ENCODE results near the gene ISYNA1. TPM values are rescaled to one million over a fixed set of nuclear protein-coding genes. Genes with fewer than 3 reads are reported as not detected.

ISYNA1 gene
- polyA plus RNA-seq, 2 of the 4 experiments (the other 2 are of a cell fraction): 18.0 to 60.7 TPM

DNA sequence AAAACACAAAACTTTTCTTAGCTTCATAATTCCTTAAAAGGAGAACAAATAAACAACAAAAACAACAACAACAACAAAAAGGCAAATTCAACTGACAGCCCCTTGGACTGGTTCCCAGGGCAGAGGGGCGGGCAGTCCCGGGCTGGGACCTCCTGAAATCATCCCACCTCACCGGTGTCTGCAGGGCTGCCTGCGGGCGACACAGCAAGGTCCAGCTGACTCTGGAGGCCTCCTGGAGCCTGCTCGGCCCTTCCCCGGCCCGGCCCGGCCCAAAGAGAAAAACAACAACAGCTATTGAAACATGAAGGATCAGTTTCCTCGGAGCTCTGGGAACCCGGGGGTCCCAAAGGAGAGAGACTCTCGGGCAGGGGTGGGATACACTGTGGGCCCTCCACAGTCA lies 5.0 kb upstream of the ISYNA1 start:
- Histone ChIP-seq H3K4me1 (peaks cover 30% of the 10 kb centered on the region), H3K27ac (no peak overlapping the region), H3K4me3 (no peak overlapping the region), H3K9me3 (no peaks in the 10 kb centered on the region), H3K4me2 (no peak overlapping the region)
- 91% methylated on average over 12 of the region's 12 CpGs for WGBS (ENCODE audit: missing lambda C conversion rate)
- DNase-seq (ENCODE audit: low read depth in 1 of 2, low spot score in 1 of 2) (no peak), FAIRE-seq (no peak), ATAC-seq (no peak)
- ChIA-PET POLR2A (no interaction called here), CTCF (interaction anchor here (2.1 kb wide), 1 partner anchor 9 kb away, joined by 11 read pairs; no protein-coding TSS in a partner anchor)
- no peak for TF ChIP-seq GATA3 (IDR thresholded peaks at IDR 0.05; ENCODE audit: borderline replicate concordance)
- TF ChIP-seq, protein P1, sequence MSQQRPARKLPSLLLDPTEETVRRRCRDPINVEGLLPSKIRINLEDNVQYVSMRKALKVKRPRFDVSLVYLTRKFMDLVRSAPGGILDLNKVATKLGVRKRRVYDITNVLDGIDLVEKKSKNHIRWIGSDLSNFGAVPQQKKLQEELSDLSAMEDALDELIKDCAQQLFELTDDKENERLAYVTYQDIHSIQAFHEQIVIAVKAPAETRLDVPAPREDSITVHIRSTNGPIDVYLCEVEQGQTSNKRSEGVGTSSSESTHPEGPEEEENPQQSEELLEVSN (IDR thresholded peaks at IDR 0.05; ENCODE audit: borderline replicate concordance, low read depth): no peak
- TF ChIP-seq FOXS1 (CRISPR knock-in tag; IDR thresholded peaks at IDR 0.05): no peak
- TF ChIP-seq TFCP2L1 (CRISPR knock-in tag; IDR thresholded peaks at IDR 0.05): no peak
- no peak for TF ChIP-seq ZNF302 (CRISPR knock-in tag; IDR thresholded peaks at IDR 0.05)
- TF ChIP-seq CBX8 (IDR thresholded peaks at IDR 0.05): no peak

DNA sequence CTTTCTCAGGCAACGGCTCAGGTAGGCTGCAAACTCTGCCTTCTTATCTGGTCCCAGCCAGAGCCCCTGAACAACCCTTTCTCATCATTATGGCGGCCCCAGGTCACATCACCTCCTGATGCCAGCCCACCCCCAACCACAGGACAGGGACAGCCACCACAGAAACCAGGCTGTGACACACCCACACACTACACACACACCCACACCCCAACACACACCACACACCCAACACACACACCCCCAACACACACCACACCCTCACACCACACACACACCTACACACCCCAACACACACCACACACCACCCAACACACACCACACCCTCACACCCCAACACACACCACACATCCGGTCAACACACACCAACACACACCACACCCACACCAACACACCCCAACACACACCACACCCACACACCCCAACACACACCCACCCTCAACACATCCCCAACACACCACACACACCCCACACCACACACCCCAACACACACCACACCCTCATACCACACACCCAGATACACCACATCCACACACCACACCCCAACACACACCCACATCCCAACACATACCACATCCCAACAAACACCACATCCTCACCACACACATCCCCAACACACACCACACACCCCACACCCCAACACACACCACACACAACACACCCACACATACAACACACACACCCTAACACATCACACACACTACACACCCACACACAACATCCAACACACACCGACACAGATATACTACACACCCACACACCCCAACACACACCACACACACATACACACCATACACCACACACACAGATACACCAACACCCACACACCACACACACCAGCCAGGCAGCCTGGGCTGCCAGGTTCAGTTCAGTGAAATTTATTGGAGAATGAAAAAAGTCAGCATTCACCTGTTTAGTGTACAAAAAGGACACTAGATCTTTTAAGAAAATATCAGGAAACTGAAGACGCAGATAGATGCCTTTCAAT lies 4.2 kb upstream of the ISYNA1 start:
- WGBS (ENCODE audit: missing lambda C conversion rate): 83% methylated on average over 4 of the region's 5 CpGs
- CTCF ChIA-PET: interaction anchor here (0.6 to 2.1 kb wide), 2 partner anchors 9 to 10 kb away, joined by 3 to 11 read pairs; no protein-coding TSS in a partner anchor
- H3K27ac ChIP-seq: no peak overlapping the region
- H3K4me3 ChIP-seq: no peak overlapping the region
- no peak for FAIRE-seq
- TF ChIP-seq, protein P2, sequence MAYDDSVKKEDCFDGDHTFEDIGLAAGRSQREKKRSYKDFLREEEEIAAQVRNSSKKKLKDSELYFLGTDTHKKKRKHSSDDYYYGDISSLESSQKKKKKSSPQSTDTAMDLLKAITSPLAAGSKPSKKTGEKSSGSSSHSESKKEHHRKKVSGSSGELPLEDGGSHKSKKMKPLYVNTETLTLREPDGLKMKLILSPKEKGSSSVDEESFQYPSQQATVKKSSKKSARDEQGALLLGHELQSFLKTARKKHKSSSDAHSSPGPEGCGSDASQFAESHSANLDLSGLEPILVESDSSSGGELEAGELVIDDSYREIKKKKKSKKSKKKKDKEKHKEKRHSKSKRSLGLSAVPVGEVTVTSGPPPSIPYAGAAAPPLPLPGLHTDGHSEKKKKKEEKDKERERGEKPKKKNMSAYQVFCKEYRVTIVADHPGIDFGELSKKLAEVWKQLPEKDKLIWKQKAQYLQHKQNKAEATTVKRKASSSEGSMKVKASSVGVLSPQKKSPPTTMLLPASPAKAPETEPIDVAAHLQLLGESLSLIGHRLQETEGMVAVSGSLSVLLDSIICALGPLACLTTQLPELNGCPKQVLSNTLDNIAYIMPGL (CRISPR knock-in tag; IDR thresholded peaks at IDR 0.05; ENCODE audit: borderline replicate concordance): no peak
- TF ChIP-seq, protein P3, sequence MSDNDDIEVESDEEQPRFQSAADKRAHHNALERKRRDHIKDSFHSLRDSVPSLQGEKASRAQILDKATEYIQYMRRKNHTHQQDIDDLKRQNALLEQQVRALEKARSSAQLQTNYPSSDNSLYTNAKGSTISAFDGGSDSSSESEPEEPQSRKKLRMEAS (IDR thresholded peaks at IDR 0.05): no peak
- no peak for TF ChIP-seq CBX8 (IDR thresholded peaks at IDR 0.05)
- TF ChIP-seq, protein P4, sequence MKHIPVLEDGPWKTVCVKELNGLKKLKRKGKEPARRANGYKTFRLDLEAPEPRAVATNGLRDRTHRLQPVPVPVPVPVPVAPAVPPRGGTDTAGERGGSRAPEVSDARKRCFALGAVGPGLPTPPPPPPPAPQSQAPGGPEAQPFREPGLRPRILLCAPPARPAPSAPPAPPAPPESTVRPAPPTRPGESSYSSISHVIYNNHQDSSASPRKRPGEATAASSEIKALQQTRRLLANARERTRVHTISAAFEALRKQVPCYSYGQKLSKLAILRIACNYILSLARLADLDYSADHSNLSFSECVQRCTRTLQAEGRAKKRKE (CRISPR knock-in tag; IDR thresholded peaks at IDR 0.05; ENCODE audit: low read depth): no peak
- no peak for TF ChIP-seq POLR2A (IDR thresholded peaks at IDR 0.05; ENCODE audit: low read length)
- no peak for TF ChIP-seq CBX2 (IDR thresholded peaks at IDR 0.05; ENCODE audit: borderline replicate concordance, low read depth)
- TF ChIP-seq EHMT2 (IDR thresholded peaks at IDR 0.05; ENCODE audit: low read depth): no peak
- no peak for TF ChIP-seq NPAS2 (CRISPR knock-in tag; IDR thresholded peaks at IDR 0.05; ENCODE audit: borderline replicate concordance)
- no peak for TF ChIP-seq HOXB13 (CRISPR knock-in tag; IDR thresholded peaks at IDR 0.05; ENCODE audit: low read depth)
- TF ChIP-seq MYC (IDR thresholded peaks at IDR 0.05; ENCODE audit: borderline replicate concordance, low read length): no peak
- no peaks in the 10 kb centered on the region for H3K9me3 ChIP-seq
- no peak for DNase-seq (ENCODE audit: low read depth in 1 of 2, low spot score in 1 of 2)
- peaks cover 30% of the 10 kb centered on the region for H3K4me1 ChIP-seq
- no peak for ATAC-seq
- POLR2A ChIA-PET: no interaction called here
- H3K4me2 ChIP-seq: no peak overlapping the region

DNA sequence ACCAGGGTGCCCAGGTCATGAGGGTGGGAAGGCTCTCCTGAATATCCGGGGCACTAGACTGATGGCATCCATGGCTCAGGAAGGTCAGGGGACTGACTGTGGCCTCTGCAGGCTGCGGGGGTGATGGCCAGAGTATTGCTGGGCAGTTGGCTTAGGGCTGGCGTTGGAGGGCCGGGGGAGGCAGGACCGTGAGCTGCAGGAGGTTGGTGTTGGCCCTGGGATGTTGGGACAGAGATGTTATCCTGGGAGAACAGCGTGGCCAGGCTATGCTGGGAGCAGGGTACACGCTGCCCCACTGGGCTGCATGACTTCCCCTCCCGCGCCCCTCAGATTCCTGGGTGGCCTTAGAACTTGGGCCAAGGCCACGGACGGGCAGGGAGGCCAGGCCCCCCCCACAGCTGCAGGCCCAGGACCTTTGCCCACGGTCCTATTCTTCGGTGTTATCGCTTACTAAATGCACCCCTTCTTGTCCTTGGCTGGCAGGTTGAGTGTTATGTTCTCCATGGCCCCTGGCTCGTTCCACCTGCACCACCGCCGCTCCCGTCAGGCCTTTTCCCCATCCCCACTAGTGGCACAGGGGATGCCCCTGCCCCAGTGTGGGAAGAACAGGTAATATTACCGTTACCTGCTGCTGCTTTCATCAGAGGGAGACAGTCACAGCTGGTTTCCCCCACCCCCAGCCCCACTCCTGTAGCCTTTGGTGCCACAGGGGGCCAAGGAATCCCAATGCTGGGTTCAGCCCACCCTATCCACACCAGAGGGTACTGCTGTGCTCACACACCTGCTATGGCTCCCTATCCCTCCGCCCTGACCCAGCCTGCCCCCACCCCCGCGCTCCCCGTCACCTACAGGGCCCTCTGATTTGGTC lies 3.2 kb upstream of the ISYNA1 start:
- TF ChIP-seq ZSCAN20 (CRISPR knock-in tag; IDR thresholded peaks at IDR 0.05): no peak
- peak; percentile 22 for TF ChIP-seq ZFP36 (IDR thresholded peaks at IDR 0.05; ENCODE audit: borderline replicate concordance, partially characterized antibody)
- TF ChIP-seq, protein P5, sequence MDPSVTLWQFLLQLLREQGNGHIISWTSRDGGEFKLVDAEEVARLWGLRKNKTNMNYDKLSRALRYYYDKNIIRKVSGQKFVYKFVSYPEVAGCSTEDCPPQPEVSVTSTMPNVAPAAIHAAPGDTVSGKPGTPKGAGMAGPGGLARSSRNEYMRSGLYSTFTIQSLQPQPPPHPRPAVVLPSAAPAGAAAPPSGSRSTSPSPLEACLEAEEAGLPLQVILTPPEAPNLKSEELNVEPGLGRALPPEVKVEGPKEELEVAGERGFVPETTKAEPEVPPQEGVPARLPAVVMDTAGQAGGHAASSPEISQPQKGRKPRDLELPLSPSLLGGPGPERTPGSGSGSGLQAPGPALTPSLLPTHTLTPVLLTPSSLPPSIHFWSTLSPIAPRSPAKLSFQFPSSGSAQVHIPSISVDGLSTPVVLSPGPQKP (IDR thresholded peaks at IDR 0.05; ENCODE audit: low read depth, low read length): no peak
- Histone ChIP-seq H3K4me2 (no peak overlapping the region), H3K27ac (peak overlapping the region in 1 of 2 experiments; percentile 56; a peak in 2 of 6 replicates), H3K4me3 (no peak overlapping the region), H3K4me1 (peaks cover 30% of the 10 kb centered on the region), H3K9me3 (no peaks in the 10 kb centered on the region)
- CTCF ChIA-PET: interaction anchor here (0.6 to 3.3 kb wide), 4 partner anchors 10 to 21 kb away, joined by 3 to 18 read pairs (median 8); no protein-coding TSS in a partner anchor
- DNase-seq (ENCODE audit: low read depth in 1 of 2, low spot score in 1 of 2) (no peak), FAIRE-seq (no peak), ATAC-seq (0 out of 6 replicates have a peak, but pooled peaks of 1 of the 2 experiments have one; percentile 3)
- WGBS (ENCODE audit: missing lambda C conversion rate): 86% methylated on average over 13 of the region's 23 CpGs
- POLR2A ChIA-PET: no interaction called here
